PFSK-1 (cell line): ENCODE measurements around the gene SAMD14.

Source experiments
- FOXP2 ChIP-seq: optimal IDR thresholded peaks from 2 replicates; pipeline ENCODE3; 2011; ENCODE audit warnings: borderline replicate concordance, control low read depth, inconsistent platforms; ENCODE audit not compliant: insufficient read depth; ENCODE audit errors: extremely low read length, extremely low read depth
- POLR2AphosphoS5 ChIP-seq: IDR thresholded peaks from 2 replicates; pipeline ENCODE4 v1.6.1; 2012; ENCODE audit warnings: low read depth, mild to moderate bottlenecking, control low read depth, low read length, moderate library complexity
- SIN3A ChIP-seq: IDR thresholded peaks from 2 replicates; pipeline ENCODE4 v1.6.1; 2012; ENCODE audit warnings: mild to moderate bottlenecking, low read length, moderate library complexity, borderline replicate concordance; ENCODE audit not compliant: insufficient read depth
- TAF1 ChIP-seq: IDR thresholded peaks from 2 replicates; pipeline ENCODE4 v1.6.1; 2012; ENCODE audit warnings: low read length, control low read depth, borderline replicate concordance; ENCODE audit not compliant: insufficient read depth
- TF ChIP-seq, protein P1 (sequence below), 2 experiments: IDR thresholded peaks; 2 replicates each; pipeline versions ENCODE4 v1.6.1 to v1.8.0; 2011 to 2012; ENCODE audit warnings: low read depth in 2 of 2, low read length in 2 of 2, control low read depth in 1 of 2, inconsistent platforms in 1 of 2, mild to moderate bottlenecking in 1 of 2, moderate library complexity in 1 of 2; ENCODE audit not compliant: insufficient read depth in 1 of 2

SAMD14 gene

DNA sequence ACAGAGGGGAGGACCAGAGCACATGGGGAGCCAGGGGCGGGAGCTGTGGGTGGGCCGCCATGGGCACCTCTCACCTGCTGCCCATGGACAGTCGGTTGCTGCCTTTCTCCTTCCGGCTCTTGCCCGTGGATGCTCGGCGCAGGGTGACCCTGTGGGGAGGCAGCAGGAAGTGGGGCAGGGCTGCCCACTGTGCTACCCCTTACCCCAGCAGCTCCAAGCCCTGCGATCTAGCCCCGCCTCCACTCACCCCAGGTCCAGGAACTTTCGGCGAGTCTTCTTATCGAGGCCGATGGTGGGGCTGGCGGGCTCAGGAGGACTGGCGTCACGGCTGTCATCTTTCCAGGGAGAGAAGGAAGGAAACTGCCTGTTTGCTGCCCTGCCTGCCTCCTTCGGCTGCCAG lies 14.2 kb downstream of the SAMD14 start:
- no peak for TF ChIP-seq FOXP2
- TF ChIP-seq, protein P1, sequence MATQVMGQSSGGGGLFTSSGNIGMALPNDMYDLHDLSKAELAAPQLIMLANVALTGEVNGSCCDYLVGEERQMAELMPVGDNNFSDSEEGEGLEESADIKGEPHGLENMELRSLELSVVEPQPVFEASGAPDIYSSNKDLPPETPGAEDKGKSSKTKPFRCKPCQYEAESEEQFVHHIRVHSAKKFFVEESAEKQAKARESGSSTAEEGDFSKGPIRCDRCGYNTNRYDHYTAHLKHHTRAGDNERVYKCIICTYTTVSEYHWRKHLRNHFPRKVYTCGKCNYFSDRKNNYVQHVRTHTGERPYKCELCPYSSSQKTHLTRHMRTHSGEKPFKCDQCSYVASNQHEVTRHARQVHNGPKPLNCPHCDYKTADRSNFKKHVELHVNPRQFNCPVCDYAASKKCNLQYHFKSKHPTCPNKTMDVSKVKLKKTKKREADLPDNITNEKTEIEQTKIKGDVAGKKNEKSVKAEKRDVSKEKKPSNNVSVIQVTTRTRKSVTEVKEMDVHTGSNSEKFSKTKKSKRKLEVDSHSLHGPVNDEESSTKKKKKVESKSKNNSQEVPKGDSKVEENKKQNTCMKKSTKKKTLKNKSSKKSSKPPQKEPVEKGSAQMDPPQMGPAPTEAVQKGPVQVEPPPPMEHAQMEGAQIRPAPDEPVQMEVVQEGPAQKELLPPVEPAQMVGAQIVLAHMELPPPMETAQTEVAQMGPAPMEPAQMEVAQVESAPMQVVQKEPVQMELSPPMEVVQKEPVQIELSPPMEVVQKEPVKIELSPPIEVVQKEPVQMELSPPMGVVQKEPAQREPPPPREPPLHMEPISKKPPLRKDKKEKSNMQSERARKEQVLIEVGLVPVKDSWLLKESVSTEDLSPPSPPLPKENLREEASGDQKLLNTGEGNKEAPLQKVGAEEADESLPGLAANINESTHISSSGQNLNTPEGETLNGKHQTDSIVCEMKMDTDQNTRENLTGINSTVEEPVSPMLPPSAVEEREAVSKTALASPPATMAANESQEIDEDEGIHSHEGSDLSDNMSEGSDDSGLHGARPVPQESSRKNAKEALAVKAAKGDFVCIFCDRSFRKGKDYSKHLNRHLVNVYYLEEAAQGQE (IDR thresholded peaks at IDR 0.05; ENCODE audit: insufficient read depth in 1 of 2, low read depth in 2 of 2, low read length in 2 of 2): no peak
- no peak for TF ChIP-seq POLR2AphosphoS5
- no peak for TF ChIP-seq TAF1
- TF ChIP-seq SIN3A: no peak

DNA sequence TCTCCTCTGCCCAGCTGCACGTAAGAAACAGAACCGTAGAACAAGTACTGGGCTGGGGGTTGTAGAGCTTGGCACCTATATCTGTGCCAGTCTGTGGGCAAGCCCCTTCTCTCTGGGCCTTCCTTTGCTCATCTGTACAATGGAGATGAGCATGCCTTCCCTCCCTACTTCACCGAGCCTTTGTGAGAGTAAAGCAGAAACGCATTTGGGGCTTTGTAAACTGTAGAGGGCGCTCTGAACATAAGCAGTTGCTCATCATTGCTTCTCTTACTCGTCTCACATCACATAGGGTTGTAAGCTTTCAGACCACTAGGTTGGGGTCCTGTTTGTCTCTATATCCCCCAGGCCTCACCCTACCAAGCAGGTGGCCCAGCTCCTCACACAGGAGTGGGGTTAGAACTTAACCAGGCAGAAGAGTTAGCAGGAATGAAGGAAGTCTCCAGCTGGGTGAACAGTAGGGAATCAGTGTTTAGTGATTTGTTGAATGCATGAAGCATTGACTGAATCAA lies 15.1 kb downstream of the SAMD14 start:
- no peak for TF ChIP-seq FOXP2
- no peak for TF ChIP-seq SIN3A
- TF ChIP-seq TAF1: no peak
- TF ChIP-seq, protein P1 (IDR thresholded peaks at IDR 0.05; ENCODE audit: insufficient read depth in 1 of 2, low read depth in 2 of 2, low read length in 2 of 2): no peak
- no peak for TF ChIP-seq POLR2AphosphoS5

DNA sequence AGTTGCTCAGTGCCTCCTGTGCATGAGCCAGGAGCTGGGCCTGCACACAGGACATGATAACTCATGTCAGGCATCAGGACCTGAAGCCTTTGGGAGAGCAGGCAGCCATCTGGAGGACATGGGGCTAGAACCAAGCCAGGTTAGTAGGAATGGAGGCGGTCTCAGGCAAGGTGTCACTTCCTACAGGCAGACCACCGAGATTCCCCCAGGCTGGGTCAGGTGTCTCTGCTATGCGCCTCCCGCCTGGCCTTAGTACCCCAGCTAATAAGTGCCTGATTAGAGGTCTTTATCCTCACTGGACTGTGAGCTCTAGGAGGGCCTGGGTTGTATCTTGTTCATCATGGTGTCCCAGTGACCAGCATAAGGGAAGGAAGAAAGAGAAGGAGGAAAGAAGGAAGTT lies 15.6 kb downstream of the SAMD14 start:
- TF ChIP-seq SIN3A (no peak), POLR2AphosphoS5 (no peak), TAF1 (no peak), FOXP2 (no peak)
- TF ChIP-seq, protein P1 (IDR thresholded peaks at IDR 0.05; ENCODE audit: insufficient read depth in 1 of 2, low read depth in 2 of 2, low read length in 2 of 2): no peak

DNA sequence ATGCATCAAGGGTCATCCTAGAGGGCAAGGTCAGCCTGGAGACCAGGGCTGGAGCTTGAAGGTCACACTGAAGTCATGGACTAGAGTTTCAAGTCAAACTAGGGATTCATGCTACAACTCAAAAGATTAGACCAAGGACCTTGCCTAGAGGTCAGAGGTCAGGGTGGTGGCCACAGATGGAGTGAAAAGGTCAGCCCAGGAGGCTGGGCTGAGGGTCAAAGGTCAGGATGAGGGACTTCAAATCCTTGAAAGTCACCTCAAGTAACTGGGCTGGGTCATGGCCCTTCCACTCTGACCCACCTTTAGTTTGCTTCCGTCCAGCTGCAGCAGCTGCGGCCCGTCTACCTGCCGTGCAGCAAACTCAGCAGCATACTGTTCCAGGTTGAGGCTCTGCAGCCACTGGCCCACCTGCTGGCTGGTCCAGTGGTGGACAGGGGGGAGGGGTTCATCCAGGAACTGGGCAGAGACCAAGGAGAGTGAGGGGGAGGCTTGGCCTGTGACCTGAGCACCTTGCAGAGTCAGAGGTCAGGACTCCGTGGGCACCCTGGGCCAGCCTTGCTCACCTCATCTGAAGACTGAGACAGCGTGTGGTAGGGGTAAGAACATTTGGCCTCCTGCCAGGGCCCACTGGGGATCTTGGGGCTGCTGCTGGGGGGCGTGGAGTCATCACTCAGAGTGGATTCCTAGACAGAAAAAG lies 16.2 kb downstream of the SAMD14 start:
- TF ChIP-seq FOXP2 (no peak), POLR2AphosphoS5 (no peak), SIN3A (no peak), TAF1 (no peak)
- TF ChIP-seq, protein P1 (IDR thresholded peaks at IDR 0.05; ENCODE audit: insufficient read depth in 1 of 2, low read depth in 2 of 2, low read length in 2 of 2): no peak

DNA sequence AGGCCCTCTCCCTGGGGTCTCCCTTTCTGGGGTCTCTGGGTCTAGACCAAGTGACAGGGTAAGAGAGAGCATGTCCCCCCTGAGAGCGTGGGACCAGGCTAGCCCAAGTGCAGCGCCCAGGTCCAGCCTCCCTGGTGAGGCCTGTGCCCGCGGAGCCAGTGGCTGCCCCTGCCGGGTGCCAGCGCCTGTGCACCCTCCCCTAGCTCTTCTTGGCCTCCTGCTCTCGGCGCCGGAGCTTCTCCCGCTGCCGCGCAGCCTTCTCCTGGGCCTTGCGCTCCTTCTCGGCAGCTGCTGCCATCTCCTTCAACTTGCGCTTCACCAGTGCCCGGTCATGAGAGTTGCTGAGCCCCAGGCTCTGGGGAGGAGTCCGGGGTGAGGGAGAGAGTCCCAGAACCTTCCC lies 17.3 kb downstream of the SAMD14 start:
- no peak for TF ChIP-seq SIN3A
- no peak for TF ChIP-seq TAF1
- TF ChIP-seq, protein P1 (IDR thresholded peaks at IDR 0.05; ENCODE audit: insufficient read depth in 1 of 2, low read depth in 2 of 2, low read length in 2 of 2): no peak
- no peak for TF ChIP-seq FOXP2
- TF ChIP-seq POLR2AphosphoS5: no peak
